ENCODE data around the gene CYP2A13.
"Not testable (repeated sequence)": the region's sequence is repeated elsewhere in the genome, so short reads cannot be mapped to it uniquely, and the experiment has no call there.

CYP2A13 gene

DNA sequence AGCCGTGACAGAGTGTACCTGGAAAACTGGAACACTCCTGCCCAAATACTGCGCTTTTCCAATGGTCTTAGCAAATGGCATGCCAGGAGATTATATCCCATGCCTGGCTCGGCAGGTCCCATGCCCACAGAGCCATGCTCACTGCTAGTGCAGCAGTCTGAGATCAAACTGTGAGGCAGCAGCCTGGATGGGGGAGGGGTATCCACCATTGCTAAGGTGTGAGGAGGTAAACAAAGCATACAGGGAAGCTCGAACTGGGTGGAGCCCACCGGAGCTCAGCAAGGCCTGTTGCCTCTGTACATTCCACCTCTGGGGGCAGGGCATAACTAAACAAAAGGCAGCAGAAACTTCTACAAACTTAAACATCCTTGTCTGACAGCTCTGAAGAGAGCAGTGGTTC lies 10.5 kb downstream of the CYP2A13 start:
- Histone ChIP-seq H3K4me1 (ENCODE audit: insufficient read depth, low read length) (no peaks in the 10 kb centered on the region), H3K27me3 (ENCODE audit: insufficient read depth, low read length) (no peaks in the 10 kb centered on the region), H2AFZ (ENCODE audit: low read depth, low read length) (no peak overlapping the region), H3K36me3 (ENCODE audit: insufficient read depth, low read length) (no peaks in the 10 kb centered on the region), H3K9me3 (ENCODE audit: low read length) (no peaks in the 10 kb centered on the region), H3K4me3 (ENCODE audit: low read length) (no peak overlapping the region)

DNA sequence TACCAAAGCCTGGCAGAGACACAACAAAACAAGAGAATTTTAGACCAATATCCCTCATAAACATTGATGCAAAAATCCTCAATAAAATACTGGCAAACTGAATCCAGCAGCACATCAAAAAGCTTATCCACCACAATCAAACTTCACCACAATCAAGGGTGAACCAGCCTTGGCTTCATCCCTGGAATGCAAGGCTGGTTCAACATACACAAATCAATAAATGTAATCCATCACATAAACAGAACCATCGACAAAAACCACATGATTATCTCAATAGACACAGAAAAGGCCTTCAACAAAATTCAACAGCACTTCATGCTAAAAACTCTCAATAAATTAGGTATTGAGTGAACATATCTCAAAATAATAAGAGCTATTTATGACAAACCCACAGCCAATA lies 14.0 kb downstream of the CYP2A13 start:
- H3K36me3 ChIP-seq (ENCODE audit: insufficient read depth, low read length); H2AFZ ChIP-seq (ENCODE audit: low read depth, low read length); H3K4me1 ChIP-seq (ENCODE audit: insufficient read depth, low read length); H3K9me3 ChIP-seq (ENCODE audit: low read length); H3K27me3 ChIP-seq (ENCODE audit: insufficient read depth, low read length); H3K4me3 ChIP-seq (ENCODE audit: low read length): not testable (repeated sequence)

DNA sequence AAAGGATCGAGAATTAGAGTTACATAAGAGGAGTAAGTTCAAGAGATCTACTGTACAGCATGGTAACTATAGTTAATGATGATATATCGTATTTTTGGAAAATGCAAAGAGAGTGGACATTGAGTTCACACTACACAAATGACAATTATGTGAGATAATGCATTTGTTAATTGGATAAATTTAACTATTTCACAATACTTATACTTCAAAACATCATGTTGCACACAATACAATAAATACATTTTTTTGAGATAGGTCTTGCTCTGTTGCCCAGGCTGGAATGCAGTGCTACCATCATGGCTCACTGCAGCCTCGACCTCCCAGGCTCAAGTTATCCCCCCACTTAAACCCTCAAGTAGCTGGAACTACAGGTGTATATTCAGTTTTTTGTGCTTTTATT lies 17.9 kb downstream of the CYP2A13 start:
- Histone ChIP-seq H3K4me3 (ENCODE audit: low read length) (no peak overlapping the region), H3K27me3 (ENCODE audit: insufficient read depth, low read length) (no peaks in the 10 kb centered on the region), H3K36me3 (ENCODE audit: insufficient read depth, low read length) (no peaks in the 10 kb centered on the region), H3K9me3 (ENCODE audit: low read length) (no peaks in the 10 kb centered on the region), H2AFZ (ENCODE audit: low read depth, low read length) (no peak overlapping the region), H3K4me1 (ENCODE audit: insufficient read depth, low read length) (no peaks in the 10 kb centered on the region)

GRCh38 chr19:41111296-41111695 lies 23.0 kb downstream of the CYP2A13 start:
- H3K9me3 ChIP-seq (ENCODE audit: low read length) = no peaks in the 10 kb centered on the region
- peaks cover 3% of the 10 kb centered on the region for H3K27me3 ChIP-seq (ENCODE audit: insufficient read depth, low read length)
- no peaks in the 10 kb centered on the region for H3K36me3 ChIP-seq (ENCODE audit: insufficient read depth, low read length)
- no peak overlapping the region for H3K4me3 ChIP-seq (ENCODE audit: low read length)
- no peaks in the 10 kb centered on the region for H3K4me1 ChIP-seq (ENCODE audit: insufficient read depth, low read length)
- no peak overlapping the region for H2AFZ ChIP-seq (ENCODE audit: low read depth, low read length)

DNA sequence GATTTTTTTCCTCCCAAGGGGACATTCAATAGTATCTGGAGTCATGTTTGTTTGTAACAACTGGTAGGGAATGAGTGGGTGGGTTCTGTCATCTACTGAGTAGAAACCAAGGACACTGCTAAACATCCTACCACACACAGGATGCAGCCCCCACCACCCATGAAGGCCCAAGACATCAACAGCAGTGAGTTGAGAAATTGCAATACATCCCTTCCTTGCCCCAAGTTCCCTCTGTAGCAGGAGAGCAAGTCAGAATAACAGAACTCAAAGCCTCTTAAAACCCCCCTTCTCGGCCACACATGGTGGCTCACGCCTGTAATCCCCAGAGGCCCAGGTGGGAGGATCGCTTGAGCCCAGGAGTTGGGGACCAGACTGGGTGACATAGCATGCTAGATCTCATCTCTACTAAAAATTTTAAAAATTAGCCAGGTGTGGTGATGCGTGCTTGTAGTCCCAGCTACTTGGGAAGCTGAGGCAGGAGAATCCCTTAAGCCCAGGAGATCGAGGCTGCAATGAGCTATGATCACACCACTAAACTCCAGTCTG lies 23.6 kb downstream of the CYP2A13 start:
- Histone ChIP-seq H2AFZ (ENCODE audit: low read depth, low read length) (no peak overlapping the region), H3K27me3 (ENCODE audit: insufficient read depth, low read length) (peaks cover 3% of the 10 kb centered on the region), H3K4me3 (ENCODE audit: low read length) (no peak overlapping the region), H3K36me3 (ENCODE audit: insufficient read depth, low read length) (no peaks in the 10 kb centered on the region), H3K9me3 (ENCODE audit: low read length) (no peaks in the 10 kb centered on the region), H3K4me1 (ENCODE audit: insufficient read depth, low read length) (no peaks in the 10 kb centered on the region)

DNA sequence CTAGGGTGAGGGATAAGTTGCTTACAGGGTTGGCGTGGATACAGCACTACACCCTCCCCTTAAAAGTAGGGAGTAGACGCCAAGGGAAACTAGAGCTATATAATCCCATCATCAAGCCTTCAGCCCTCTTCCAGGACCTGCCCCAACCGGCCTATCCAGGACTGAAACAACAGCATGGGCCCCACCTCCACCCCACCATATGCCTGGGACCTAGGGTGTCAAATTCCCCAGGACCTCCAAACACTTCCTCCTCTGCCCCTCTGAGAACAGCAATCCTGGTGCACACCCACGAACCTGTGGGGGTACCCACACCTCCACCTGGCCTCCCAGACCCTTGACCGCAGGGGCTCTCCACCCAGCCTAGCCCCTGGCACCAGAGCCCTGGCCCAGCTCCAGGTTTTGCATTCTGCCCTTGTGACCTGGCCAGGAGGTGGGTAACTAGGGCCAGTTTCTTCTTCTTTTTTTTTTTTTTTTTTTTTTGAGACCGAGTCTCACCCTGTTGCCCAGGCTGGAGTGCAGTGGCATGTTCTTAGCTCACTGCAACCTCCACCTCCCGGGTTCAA lies 24.6 kb downstream of the CYP2A13 start:
- Histone ChIP-seq H3K27me3 (ENCODE audit: insufficient read depth, low read length) (peaks cover 3% of the 10 kb centered on the region), H3K9me3 (ENCODE audit: low read length) (no peaks in the 10 kb centered on the region), H3K36me3 (ENCODE audit: insufficient read depth, low read length) (no peaks in the 10 kb centered on the region), H3K4me1 (ENCODE audit: insufficient read depth, low read length) (no peaks in the 10 kb centered on the region), H2AFZ (ENCODE audit: low read depth, low read length) (no peak overlapping the region), H3K4me3 (ENCODE audit: low read length) (no peak overlapping the region)

DNA sequence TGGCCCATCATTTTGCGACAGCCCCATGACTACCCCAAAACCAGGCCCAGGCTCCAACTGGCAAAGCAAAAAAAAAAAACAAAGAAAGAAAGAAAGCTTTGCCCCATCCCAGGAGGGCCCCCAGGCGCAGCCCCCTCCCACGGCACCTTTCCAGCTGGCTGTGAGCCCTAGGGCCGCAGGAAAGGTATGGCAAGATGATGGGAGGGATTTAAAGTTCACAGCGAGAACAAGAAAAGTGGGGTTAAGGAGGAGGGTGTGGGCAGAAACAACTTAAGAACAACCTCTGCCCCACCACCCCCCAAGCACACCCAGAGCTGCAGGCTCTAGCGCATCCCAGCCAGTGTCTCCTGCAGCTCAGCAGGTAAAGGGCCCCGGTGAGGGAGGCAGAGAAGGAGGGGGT lies 25.9 kb downstream of the CYP2A13 start, which contains the start of gene CYP2F1:
Gene CYP2F1 (plus strand): TSS at position 301 of the 400 bp plus-strand sequence. CDS start 1,757 bp downstream, outside the sequence.
- Histone ChIP-seq H3K4me3 (ENCODE audit: low read length) (no peak within 1 kb of the TSS), H3K27me3 (ENCODE audit: insufficient read depth, low read length) (peaks cover 3% of the 10 kb centered on the region), H3K9me3 (ENCODE audit: low read length) (no peaks in the 10 kb centered on the region), H3K4me1 (ENCODE audit: insufficient read depth, low read length) (no peaks in the 10 kb centered on the region), H3K36me3 (ENCODE audit: insufficient read depth, low read length) (no peaks in the 10 kb centered on the region), H2AFZ (ENCODE audit: low read depth, low read length) (no peak within 1 kb of the TSS)

DNA sequence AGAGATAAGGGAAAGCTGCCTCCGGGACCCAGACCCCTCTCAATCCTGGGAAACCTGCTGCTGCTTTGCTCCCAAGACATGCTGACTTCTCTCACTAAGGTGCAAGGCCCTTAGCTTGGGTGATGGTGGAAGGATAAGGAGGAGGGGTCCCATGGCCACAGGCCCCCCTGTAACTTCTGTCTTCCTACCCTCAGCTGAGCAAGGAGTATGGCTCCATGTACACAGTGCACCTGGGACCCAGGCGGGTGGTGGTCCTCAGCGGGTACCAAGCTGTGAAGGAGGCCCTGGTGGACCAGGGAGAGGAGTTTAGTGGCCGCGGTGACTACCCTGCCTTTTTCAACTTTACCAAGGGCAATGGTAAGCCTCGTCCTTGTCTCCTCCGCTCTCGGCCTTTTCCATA lies 28.0 kb downstream of the CYP2A13 start:
- Histone ChIP-seq H3K4me1 (ENCODE audit: insufficient read depth, low read length) (no peaks in the 10 kb centered on the region), H3K4me3 (ENCODE audit: low read length) (no peak overlapping the region), H3K27me3 (ENCODE audit: insufficient read depth, low read length) (peaks cover 3% of the 10 kb centered on the region), H3K9me3 (ENCODE audit: low read length) (no peaks in the 10 kb centered on the region), H2AFZ (ENCODE audit: low read depth, low read length) (no peak overlapping the region), H3K36me3 (ENCODE audit: insufficient read depth, low read length) (no peaks in the 10 kb centered on the region)

DNA sequence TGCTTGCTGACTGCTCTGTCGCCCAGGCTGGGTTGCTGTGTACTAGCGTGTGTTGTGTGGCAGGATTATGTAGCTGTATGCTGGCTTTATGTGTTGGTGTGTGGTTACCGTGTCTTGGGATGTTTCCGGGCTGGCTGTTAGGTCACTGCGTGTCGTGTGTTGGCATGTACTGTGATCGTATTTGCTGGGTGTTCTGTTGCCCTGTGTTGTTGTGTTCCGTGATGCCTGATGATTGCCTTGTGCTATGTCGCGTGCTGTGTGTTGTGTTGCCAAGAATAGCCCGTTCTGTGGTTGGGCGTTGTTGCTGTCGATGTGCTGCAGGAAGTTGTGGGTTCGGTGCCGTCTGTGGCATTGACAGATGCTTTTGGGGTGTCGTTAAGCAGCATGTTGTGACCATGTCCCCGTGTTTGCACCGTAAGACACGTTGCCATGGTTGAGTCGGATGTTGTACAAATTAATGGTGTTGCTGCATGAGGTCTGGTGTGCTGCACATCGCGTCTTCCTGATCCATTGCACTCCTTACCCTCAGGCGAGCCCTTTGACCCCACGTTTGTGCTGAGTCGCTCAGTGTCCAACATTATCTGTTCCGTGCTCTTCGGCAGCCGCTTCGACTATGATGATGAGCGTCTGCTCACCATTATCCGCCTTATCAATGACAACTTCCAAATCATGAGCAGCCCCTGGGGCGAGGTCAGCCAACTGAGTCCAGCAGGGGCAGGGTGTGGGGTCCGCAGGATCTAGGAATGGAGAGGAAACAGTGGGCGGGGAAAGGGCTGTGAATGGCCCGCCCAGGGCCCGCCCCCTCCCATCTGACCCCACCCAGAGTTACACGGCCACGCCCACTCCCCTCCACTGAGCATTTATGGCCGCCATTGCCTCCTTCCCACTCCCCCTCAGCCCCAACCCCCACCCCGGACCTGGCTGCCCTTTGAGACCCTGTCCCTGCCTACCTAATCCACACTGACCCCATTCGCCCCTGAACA lies 33.0 kb downstream of the CYP2A13 start:
- not testable (repeated sequence) for H3K4me3 ChIP-seq (ENCODE audit: low read length); H3K4me1 ChIP-seq (ENCODE audit: insufficient read depth, low read length); H2AFZ ChIP-seq (ENCODE audit: low read depth, low read length); H3K27me3 ChIP-seq (ENCODE audit: insufficient read depth, low read length); H3K36me3 ChIP-seq (ENCODE audit: insufficient read depth, low read length); H3K9me3 ChIP-seq (ENCODE audit: low read length)

GRCh38 chr19:41122846-41123245 lies 34.6 kb downstream of the CYP2A13 start:
- not testable (repeated sequence) for H3K4me1 ChIP-seq (ENCODE audit: insufficient read depth, low read length); H3K9me3 ChIP-seq (ENCODE audit: low read length); H3K27me3 ChIP-seq (ENCODE audit: insufficient read depth, low read length); H2AFZ ChIP-seq (ENCODE audit: low read depth, low read length); H3K36me3 ChIP-seq (ENCODE audit: insufficient read depth, low read length); H3K4me3 ChIP-seq (ENCODE audit: low read length)

DNA sequence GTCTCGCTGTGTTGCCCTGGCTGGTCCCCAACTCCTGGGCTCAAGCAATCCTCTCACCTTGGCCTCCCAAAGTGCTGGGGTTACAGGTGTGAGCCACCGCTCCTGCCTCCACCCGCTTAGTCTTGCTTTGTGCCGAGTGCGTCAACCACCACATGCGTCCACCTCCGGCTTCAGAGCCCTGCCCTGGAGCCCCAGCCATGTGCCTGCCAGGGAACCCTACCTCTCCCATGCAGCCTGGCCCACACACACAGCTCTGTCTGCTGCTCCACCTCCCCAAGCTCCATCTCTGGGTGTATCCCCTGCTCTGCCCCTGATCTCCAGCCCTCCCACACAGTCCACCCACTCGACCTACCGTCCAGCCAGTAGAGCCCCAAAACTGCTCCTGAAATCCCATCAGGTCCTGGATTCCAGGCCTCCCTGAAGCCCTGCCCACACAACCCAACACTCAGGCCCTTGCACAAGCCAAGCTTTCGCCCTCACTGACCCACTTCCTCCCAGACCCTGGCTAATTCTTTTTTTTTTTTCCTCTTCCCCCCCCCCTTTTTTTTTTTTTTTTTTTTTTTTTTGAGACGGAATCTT lies 35.6 kb downstream of the CYP2A13 start:
- H3K36me3 ChIP-seq (ENCODE audit: insufficient read depth, low read length) = no peaks in the 10 kb centered on the region
- no peaks in the 10 kb centered on the region for H3K9me3 ChIP-seq (ENCODE audit: low read length)
- no peak overlapping the region for H3K4me3 ChIP-seq (ENCODE audit: low read length)
- peaks cover 2% of the 10 kb centered on the region for H3K4me1 ChIP-seq (ENCODE audit: insufficient read depth, low read length)
- H3K27me3 ChIP-seq (ENCODE audit: insufficient read depth, low read length) = peaks cover 3% of the 10 kb centered on the region
- no peak overlapping the region for H2AFZ ChIP-seq (ENCODE audit: low read depth, low read length)

DNA sequence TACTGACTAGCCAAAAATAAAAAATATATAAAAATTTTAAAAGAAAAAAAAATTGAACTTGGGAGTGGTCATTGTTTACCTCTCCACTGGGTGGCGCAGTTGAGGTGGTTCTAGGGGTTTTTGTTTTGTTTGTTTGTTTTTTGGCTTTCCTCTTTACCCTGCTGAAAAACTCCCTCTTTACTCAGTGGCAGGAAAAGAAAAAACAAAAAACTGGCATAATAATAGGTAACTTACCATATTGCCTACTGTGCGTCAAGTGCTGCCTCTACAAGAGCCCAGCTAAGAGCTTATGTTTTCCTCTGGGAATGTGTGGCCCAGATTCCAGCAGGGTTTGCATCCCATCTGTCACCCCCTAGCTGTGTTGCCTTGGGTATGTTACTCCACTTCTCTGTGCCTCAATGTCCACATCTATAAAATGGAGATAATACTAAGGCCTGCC lies 38.5 kb downstream of the CYP2A13 start:
- not testable (repeated sequence) for H2AFZ ChIP-seq (ENCODE audit: low read depth, low read length); H3K9me3 ChIP-seq (ENCODE audit: low read length); H3K4me1 ChIP-seq (ENCODE audit: insufficient read depth, low read length); H3K36me3 ChIP-seq (ENCODE audit: insufficient read depth, low read length); H3K4me3 ChIP-seq (ENCODE audit: low read length)
- peaks cover 10% of the 10 kb centered on the region for H3K27me3 ChIP-seq (ENCODE audit: insufficient read depth, low read length)

DNA sequence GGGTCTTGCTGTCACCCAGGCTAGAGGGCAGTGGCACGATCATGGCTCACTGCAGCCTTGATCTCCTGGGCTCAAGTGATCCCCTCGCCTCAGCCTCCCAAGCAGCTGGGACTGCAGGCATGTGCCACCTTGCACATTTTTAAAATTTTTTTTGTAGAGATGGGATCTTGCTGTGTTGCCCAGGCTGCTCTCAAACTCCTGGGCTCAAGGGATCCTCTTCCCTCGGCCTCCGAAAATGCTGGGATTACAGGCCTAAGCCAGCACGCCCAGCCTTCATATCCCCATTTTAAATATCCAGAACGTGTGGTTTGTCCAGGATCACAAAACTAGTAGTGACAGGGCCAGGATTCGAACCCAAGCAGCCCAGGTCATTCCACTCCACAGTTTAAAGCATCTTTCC lies 39.1 kb downstream of the CYP2A13 start:
- not testable (repeated sequence) for H3K4me3 ChIP-seq (ENCODE audit: low read length); H3K36me3 ChIP-seq (ENCODE audit: insufficient read depth, low read length); H3K4me1 ChIP-seq (ENCODE audit: insufficient read depth, low read length); H2AFZ ChIP-seq (ENCODE audit: low read depth, low read length); H3K9me3 ChIP-seq (ENCODE audit: low read length)
- peaks cover 10% of the 10 kb centered on the region for H3K27me3 ChIP-seq (ENCODE audit: insufficient read depth, low read length)

Measured in neuron (in vitro differentiated cells).